PC-9 (cell line): ENCODE measurements around the gene IP6K1. TPM values are rescaled to one million over a fixed set of nuclear protein-coding genes. Genes with fewer than 3 reads are reported as not detected.
A peak's percentile ranks its signal among the peaks of the same experiment; 100 is the strongest.

Source experiments
- BruUV-seq: library from RNA; stranded (reverse); fragments of 400-500 nt; replicated peaks from 2 replicates; lab custom pipeline; 2021; lab: Mats Ljungman, UMichigan
- CTCF ChIA-PET: fragments of 300-600 bp; sonication (Branson Sonifier 250); formaldehyde crosslinking; loops from one replicate; lab custom pipeline; 2022; ENCODE audit warnings: antibody characterized with exemption; lab: Charles Lee
- POLR2A ChIA-PET: fragments of 300-600 bp; sonication (Branson Sonifier 250); formaldehyde crosslinking; loops from one replicate; lab custom pipeline; 2022; ENCODE audit warnings: antibody characterized with exemption; ENCODE audit not compliant: unreplicated experiment; lab: Charles Lee
- DNase-seq, 2 experiments: peaks; one replicate each; pipeline versions ENCODE4 v3.0.0 to v3.0.0-alpha.2; 2015 to 2022; ENCODE audit warnings: mixed read lengths in 1 of 2
- H2AFZ ChIP-seq: fragments of 200-600 bp; sonication (generic); 2 replicates; pipeline ENCODE4 v1.8.1; 2017; ENCODE audit warnings: antibody characterized with exemption
- H3F3A ChIP-seq: fragments of 200-600 bp; sonication (generic); 2 replicates; pipeline ENCODE4 v1.8.1; 2017; ENCODE audit warnings: antibody characterized with exemption, mild to moderate bottlenecking, low read depth; ENCODE audit not compliant: insufficient read depth
- H3K27ac ChIP-seq: fragments of 200-600 bp; sonication (generic); 2 replicates; pipeline ENCODE4 v1.6.1; 2016; ENCODE audit warnings: mixed run types
- H3K27me3 ChIP-seq: fragments of 200-600 bp; sonication (generic); 2 replicates; pipeline ENCODE4 v1.6.1; 2016; ENCODE audit warnings: low read depth, mixed run types; ENCODE audit not compliant: insufficient read depth
- H3K36me3 ChIP-seq: fragments of 200-600 bp; sonication (generic); 2 replicates; pipeline ENCODE4 v1.6.1; 2016; ENCODE audit warnings: low read depth, mixed run types
- H3K4me1 ChIP-seq: fragments of 200-600 bp; sonication (generic); replicated peaks from 2 replicates; pipeline ENCODE4 v1.6.1; 2016; ENCODE audit warnings: mixed run types; ENCODE audit not compliant: insufficient read depth
- H3K4me2 ChIP-seq: fragments of 200-600 bp; sonication (generic); 2 replicates; pipeline ENCODE4 v1.6.1; 2017; ENCODE audit warnings: mixed run types
- H3K4me3 ChIP-seq: fragments of 200-600 bp; sonication (generic); 2 replicates; pipeline ENCODE4 v1.6.1; 2016; ENCODE audit warnings: mixed run types
- H3K79me2 ChIP-seq: fragments of 200-600 bp; sonication (generic); 2 replicates; pipeline ENCODE4 v1.6.1; 2017; ENCODE audit warnings: low read depth, mixed run types
- H3K9me2 ChIP-seq: fragments of 200-600 bp; sonication (generic); 2 replicates; pipeline ENCODE4 v1.8.1; 2017; ENCODE audit warnings: mild to moderate bottlenecking; ENCODE audit not compliant: insufficient read depth
- H3K9me3 ChIP-seq: fragments of 200-600 bp; sonication (generic); 2 replicates; pipeline ENCODE4 v1.8.1; 2016; ENCODE audit warnings: low read depth; ENCODE audit not compliant: insufficient read depth
- H4K20me1 ChIP-seq: fragments of 200-600 bp; sonication (generic); 2 replicates; pipeline ENCODE4 v1.8.1; 2017; ENCODE audit not compliant: insufficient read depth
- CTCF ChIP-seq: fragments of 200-600 bp; sonication (generic); conservative IDR thresholded peaks from 2 replicates; pipeline ENCODE4 v1.6.1; 2017; ENCODE audit warnings: mixed run types, antibody characterized with exemption, mild to moderate bottlenecking, moderate library complexity
- EZH2 ChIP-seq: fragments of 200-600 bp; sonication (generic); IDR thresholded peaks from 2 replicates; pipeline ENCODE4 v1.8.0; 2017; ENCODE audit warnings: antibody characterized with exemption, low read depth
- intact Hi-C: fragments of 100-400 bp; cut with micrococcal nuclease; formaldehyde crosslinking; loops from one replicate; pipeline ENCODE4 v1.10.0; 2022; ENCODE audit not compliant: unreplicated experiment
- total RNA-seq: library from RNA; stranded (reverse); gene quantifications from 2 replicates; pipeline ENCODE4 v1.2.3, GENCODE V29; 2021

Gene IP6K1
- total RNA-seq, 1 experiment from 2014 or later: 32.9 TPM

- intact Hi-C loops: no loop called here
- Histone ChIP-seq H3K9me3 (no peaks in the 10 kb centered on the region), H3K4me1 (peaks cover 13% of the 10 kb centered on the region; the same call in 1 of the 2 replicates), H3K27me3 (no peaks in the 10 kb centered on the region), H3F3A (peaks cover 18% of the 10 kb centered on the region; the same call in 1 of the 2 replicates), H3K27ac (no peak overlapping the region), H3K79me2 (peaks cover 9% of the 10 kb centered on the region), H4K20me1 (no peaks in the 10 kb centered on the region; the same call in 1 of the 2 replicates), H3K4me2 (no peak overlapping the region), H2AFZ (no peak overlapping the region), H3K36me3 (no peaks in the 10 kb centered on the region), H3K9me2 (no peaks in the 10 kb centered on the region), H3K4me3 (no peak overlapping the region)
- no TSS peak for BruUV-seq
- ChIA-PET POLR2A (no interaction called here), CTCF (no interaction called here)
- DNase-seq: no peak
- TF ChIP-seq EZH2: no peak
- TF ChIP-seq CTCF: no peak
Measured at GRCh38 chr3:49727154-49727923, 59.0 kb downstream of the IP6K1 start.

- Histone ChIP-seq H3K4me2 (no peak overlapping the region), H3K27me3 (no peaks in the 10 kb centered on the region), H3K4me3 (no peak overlapping the region), H3K4me1 (peaks cover 13% of the 10 kb centered on the region; the same call in 1 of the 2 replicates), H3K36me3 (no peaks in the 10 kb centered on the region), H3F3A (peaks cover 15% of the 10 kb centered on the region; the same call in 1 of the 2 replicates), H3K79me2 (peaks cover 9% of the 10 kb centered on the region), H3K9me3 (no peaks in the 10 kb centered on the region), H3K27ac (no peak overlapping the region), H4K20me1 (no peaks in the 10 kb centered on the region; the same call in 1 of the 2 replicates), H3K9me2 (no peaks in the 10 kb centered on the region), H2AFZ (no peak overlapping the region)
- BruUV-seq: no TSS peak
- ChIA-PET POLR2A (interaction anchor here (0.6 to 0.7 kb wide), 3 partner anchors 16 to 1613 kb away, joined by 4 to 8 read pairs (median 5); no protein-coding TSS in a partner anchor), CTCF (no interaction called here)
- intact Hi-C loops: no loop called here
- DNase-seq: no peak
- TF ChIP-seq CTCF (no peak), EZH2 (no peak)
Measured at GRCh38 chr3:49725906-49726681, 60.2 kb downstream of the IP6K1 start.

GRCh38 chr3:49724586-49724985, 61.8 kb downstream of the IP6K1 start:
- intact Hi-C loops: loop anchor here (1.0 to 5.0 kb wide), 3 partner anchors 62 to 182 kb away; partner anchors contain the start of genes INKA1 and IP6K1
- peak overlapping the region; percentile 73; the same call in 1 of the 2 replicates for H2AFZ ChIP-seq
- H3K36me3 ChIP-seq: no peaks in the 10 kb centered on the region
- POLR2A ChIA-PET: no interaction called here
- H3K4me3 ChIP-seq: peak overlapping the region; percentile 86
- no peaks in the 10 kb centered on the region for H4K20me1 ChIP-seq
- H3K4me2 ChIP-seq: peak overlapping the region; percentile 89
- peak overlapping the region; percentile 71 for H3K27ac ChIP-seq
- no TSS peak for BruUV-seq
- H3K27me3 ChIP-seq: no peaks in the 10 kb centered on the region
- peaks cover 15% of the 10 kb centered on the region; the same call in 1 of the 2 replicates for H3F3A ChIP-seq
- H3K79me2 ChIP-seq: peaks cover 9% of the 10 kb centered on the region
- no peak for DNase-seq
- H3K9me2 ChIP-seq: no peaks in the 10 kb centered on the region
- H3K9me3 ChIP-seq: no peaks in the 10 kb centered on the region
- CTCF ChIA-PET: no interaction called here
- H3K4me1 ChIP-seq: peaks cover 13% of the 10 kb centered on the region; the same call in 1 of the 2 replicates
- no peak for TF ChIP-seq CTCF
- TF ChIP-seq EZH2: no peak
